IMR-90 (cell line): ENCODE data around the gene SLC25A21. TPM values are rescaled to one million over a fixed set of nuclear protein-coding genes. Genes with fewer than 3 reads are reported as not detected.

ENCODE experiments used
- ATAC-seq: fragments of 200-7000 bp; cut with Tn5 transposase; 2 replicates; pipeline ENCODE4 v1.9.1; 2020; ENCODE audit warnings: low read depth, mild to moderate bottlenecking, moderate library complexity
- BruUV-seq: library from RNA; stranded (reverse); fragments of 400-500 nt; replicated peaks from 2 replicates; lab custom pipeline; 2021; lab: Mats Ljungman, UMichigan
- CTCF ChIA-PET: fragments of 300-600 bp; formaldehyde crosslinking; extraction: SDS; loops from one replicate; lab custom pipeline; 2021; ENCODE audit warnings: antibody characterized with exemption; lab: Yijun Ruan, JAX
- POLR2A ChIA-PET: fragments of 300-600 bp; sonication (Branson Sonifier 250); formaldehyde crosslinking; loops from one replicate; lab custom pipeline; 2022; ENCODE audit warnings: antibody characterized with exemption; ENCODE audit not compliant: unreplicated experiment; lab: Charles Lee
- DNase-seq: peaks from one replicate; pipeline ENCODE4 v3.0.0; 2013
- H2AFZ ChIP-seq: replicated peaks from 2 replicates; pipeline ENCODE3; 2013; ENCODE audit warnings: low read length, mild to moderate bottlenecking; ENCODE audit not compliant: poor library complexity
- H2AK5ac ChIP-seq: 2 replicates; pipeline ENCODE4 v1.6.1; 2013; ENCODE audit warnings: low read depth, low read length, inconsistent platforms
- H2AK9ac ChIP-seq: replicated peaks from 2 replicates; pipeline ENCODE3; 2013; ENCODE audit warnings: mild to moderate bottlenecking, low read depth, low read length, moderate library complexity; ENCODE audit not compliant: poor library complexity
- H2BK120ac ChIP-seq: 2 replicates; pipeline ENCODE4 v1.6.1; 2013; ENCODE audit warnings: low read depth, low read length, inconsistent platforms
- H2BK15ac ChIP-seq: 3 replicates; pipeline ENCODE4 v1.6.1; 2013; ENCODE audit warnings: low read depth, low read length, inconsistent platforms
- H2BK20ac ChIP-seq: 2 replicates; pipeline ENCODE4 v1.6.1; 2013; ENCODE audit warnings: low read depth, mild to moderate bottlenecking, inconsistent platforms, low read length, moderate library complexity
- H2BK5ac ChIP-seq: 2 replicates; pipeline ENCODE4 v1.6.1; 2013; ENCODE audit warnings: mild to moderate bottlenecking, low read depth, low read length, inconsistent platforms; ENCODE audit not compliant: poor library complexity, severe bottlenecking
- H3K14ac ChIP-seq: replicated peaks from 2 replicates; pipeline ENCODE4 v1.6.1; 2013; ENCODE audit warnings: low read depth, low read length, inconsistent platforms
- H3K18ac ChIP-seq: 2 replicates; pipeline ENCODE4 v1.6.1; 2013; ENCODE audit warnings: low read depth, low read length, control low read depth
- H3K23ac ChIP-seq: 2 replicates; pipeline ENCODE4 v1.6.1; 2013; ENCODE audit warnings: low read depth, low read length, inconsistent platforms
- H3K27ac ChIP-seq: 2 replicates; pipeline ENCODE4 v1.5.1; 2013; ENCODE audit warnings: mild to moderate bottlenecking, control low read depth, low read length; ENCODE audit not compliant: insufficient read depth
- H3K27me3 ChIP-seq: 2 replicates; pipeline ENCODE4 v1.6.1; 2013; ENCODE audit warnings: low read length; ENCODE audit not compliant: control insufficient read depth, insufficient read depth
- H3K36me3 ChIP-seq: 2 replicates; pipeline ENCODE4 v1.6.1; 2013; ENCODE audit warnings: low read length, mixed read lengths; ENCODE audit not compliant: control insufficient read depth, insufficient read depth
- H3K4ac ChIP-seq: 2 replicates; pipeline ENCODE4 v1.6.1; 2013; ENCODE audit warnings: low read depth, low read length, inconsistent platforms
- H3K4me1 ChIP-seq: 2 replicates; pipeline ENCODE4 v1.6.1; 2013; ENCODE audit warnings: low read length, mixed read lengths; ENCODE audit not compliant: control insufficient read depth, insufficient read depth
- H3K4me2 ChIP-seq: 2 replicates; pipeline ENCODE4 v1.6.1; 2013; ENCODE audit warnings: low read depth, mild to moderate bottlenecking, control low read depth, low read length, moderate library complexity
- H3K4me3 ChIP-seq: 2 replicates; pipeline ENCODE4 v1.5.1; 2013; ENCODE audit warnings: low read depth, mild to moderate bottlenecking, control low read depth, low read length, moderate library complexity; ENCODE audit not compliant: insufficient read depth
- H3K56ac ChIP-seq: 2 replicates; pipeline ENCODE4 v1.6.1; 2013; ENCODE audit warnings: low read length, inconsistent platforms; ENCODE audit not compliant: insufficient read depth; ENCODE audit errors: extremely low read depth
- H3K79me1 ChIP-seq, 2 experiments: 2 replicates each; pipeline ENCODE4 v1.6.1; 2013; ENCODE audit warnings: low read length in 2 of 2, inconsistent platforms in 1 of 2, low read depth in 1 of 2
- H3K9ac ChIP-seq: 2 replicates; pipeline ENCODE4 v1.6.1; 2013; ENCODE audit warnings: low read depth, low read length, control low read depth
- H3K9me1 ChIP-seq: 2 replicates; pipeline ENCODE4 v1.6.1; 2013; ENCODE audit warnings: low read length, inconsistent platforms; ENCODE audit not compliant: insufficient read depth
- H3K9me3 ChIP-seq: 2 replicates; pipeline ENCODE4 v1.6.1; 2013; ENCODE audit warnings: low read length; ENCODE audit not compliant: control insufficient read depth, insufficient read depth
- H4K20me1 ChIP-seq: 2 replicates; pipeline ENCODE4 v1.6.1; 2013; ENCODE audit warnings: low read length, inconsistent platforms; ENCODE audit not compliant: insufficient read depth
- H4K5ac ChIP-seq: 2 replicates; pipeline ENCODE4 v1.6.1; 2013; ENCODE audit warnings: mild to moderate bottlenecking, low read depth, low read length, control low read depth
- H4K8ac ChIP-seq, 2 experiments: 2 replicates each; pipeline ENCODE4 v1.6.1; 2013; ENCODE audit warnings: low read depth in 2 of 2, low read length in 2 of 2, control low read depth in 1 of 2, inconsistent platforms in 1 of 2
- H4K91ac ChIP-seq: 2 replicates; pipeline ENCODE4 v1.6.1; 2013; ENCODE audit warnings: low read depth, low read length, inconsistent platforms; ENCODE audit not compliant: insufficient read depth
- BHLHE40 ChIP-seq: fragments of 150-350 bp; IDR thresholded peaks from 2 replicates; pipeline ENCODE4 v1.6.1; 2016; ENCODE audit warnings: mild to moderate bottlenecking, low read depth, low read length
- CHD1 ChIP-seq: IDR thresholded peaks from 2 replicates; pipeline ENCODE4 v1.6.1; 2012; ENCODE audit warnings: low read depth, low read length, improper control_type of control experiment
- CTCF ChIP-seq: conservative IDR thresholded peaks from 2 replicates; pipeline ENCODE4 v1.5.1; 2012; ENCODE audit warnings: mild to moderate bottlenecking, low read depth, low read length, improper control_type of control experiment
- ELK1 ChIP-seq: fragments of 150-350 bp; IDR thresholded peaks from 2 replicates; pipeline ENCODE4 v1.6.1; 2016; ENCODE audit warnings: low read depth, mild to moderate bottlenecking, low read length, moderate library complexity, borderline replicate concordance
- FOS ChIP-seq: fragments of 150-350 bp; IDR thresholded peaks from 2 replicates; pipeline ENCODE4 v1.6.1; 2016; ENCODE audit warnings: low read depth, low read length
- MAFK ChIP-seq: IDR thresholded peaks from 2 replicates; pipeline ENCODE4 v1.6.1; 2012; ENCODE audit warnings: low read depth, low read length, improper control_type of control experiment
- MAZ ChIP-seq: IDR thresholded peaks from 2 replicates; pipeline ENCODE4 v1.6.1; 2012; ENCODE audit warnings: low read depth, mild to moderate bottlenecking, low read length, improper control_type of control experiment, moderate library complexity, borderline replicate concordance
- MXI1 ChIP-seq: IDR thresholded peaks from 2 replicates; pipeline ENCODE4 v1.6.1; 2012; ENCODE audit warnings: low read depth, mild to moderate bottlenecking, low read length, moderate library complexity, borderline replicate concordance
- NFE2L2 ChIP-seq: fragments of 150-350 bp; IDR thresholded peaks from 2 replicates; pipeline ENCODE4 v1.6.1; 2016; ENCODE audit warnings: low read depth, mild to moderate bottlenecking, low read length
- POLR2A ChIP-seq: IDR thresholded peaks from 2 replicates; pipeline ENCODE4 v1.6.1; 2012; ENCODE audit warnings: mild to moderate bottlenecking, low read depth, low read length
- RAD21 ChIP-seq: IDR thresholded peaks from 2 replicates; pipeline ENCODE4 v1.6.1; 2012; ENCODE audit warnings: low read length, improper control_type of control experiment
- RCOR1 ChIP-seq: IDR thresholded peaks from 2 replicates; pipeline ENCODE4 v1.6.1; 2012; ENCODE audit warnings: mild to moderate bottlenecking, low read length, improper control_type of control experiment; ENCODE audit not compliant: insufficient replicate concordance
- RFX5 ChIP-seq: IDR thresholded peaks from 2 replicates; pipeline ENCODE4 v1.8.0; 2012; ENCODE audit warnings: low read depth, mild to moderate bottlenecking, low read length, moderate library complexity
- USF2 ChIP-seq: fragments of 150-350 bp; IDR thresholded peaks from 2 replicates; pipeline ENCODE4 v1.6.1; 2017; ENCODE audit warnings: mild to moderate bottlenecking, antibody characterized with exemption, low read length, low read depth
- WGBS, 2 experiments: methylation state at CpG; one replicate each; pipeline versions ENCODE4 v1.1.5 to v1.1.7; 2013; ENCODE audit warnings: missing lambda C conversion rate in 2 of 2; ENCODE audit not compliant: insufficient read length in 1 of 2; ENCODE audit errors: extremely low coverage in 2 of 2; 5-methylcytosine and 5-hydroxymethylcytosine counted together
- dilution Hi-C: fragments of 300-500 bp; cut with HindIII; formaldehyde crosslinking; loops from one replicate; pipeline ENCODE4 v1.14.3; 2018; ENCODE audit warnings: low sequenced_read_pairs; ENCODE audit not compliant: unreplicated experiment
- in situ Hi-C: fragments of 300-500 bp; cut with MboI; formaldehyde crosslinking; loops from 3 replicates; pipeline ENCODE4 v1.14.3; 2019; ENCODE audit warnings: low sequenced_read_pairs, inconsistent platforms, mixed read lengths
- intact Hi-C: fragments of 100-400 bp; cut with micrococcal nuclease; formaldehyde crosslinking; loops from 2 replicates; pipeline ENCODE4 v1.10.0; 2022
- polyA plus RNA-seq, 3 experiments: library from polyadenylated mRNA; depleted of rRNA; stranded (reverse); fragments of >200 nt; gene quantifications; 2 replicates each; pipeline ENCODE4 v1.2.3, GENCODE V29; 2012; ENCODE audit warnings: low replicate concordance in 1 of 3
- total RNA-seq: library from RNA; depleted of rRNA; stranded (reverse); fragments of >200 nt; gene quantifications from 2 replicates; pipeline ENCODE4 v1.2.3, GENCODE V29; 2012

SLC25A21 gene
- total and polyA plus RNA-seq, 2 of the 4 experiments (the other 2 are of a cell fraction) = 0.62 to 0.90 TPM

DNA sequence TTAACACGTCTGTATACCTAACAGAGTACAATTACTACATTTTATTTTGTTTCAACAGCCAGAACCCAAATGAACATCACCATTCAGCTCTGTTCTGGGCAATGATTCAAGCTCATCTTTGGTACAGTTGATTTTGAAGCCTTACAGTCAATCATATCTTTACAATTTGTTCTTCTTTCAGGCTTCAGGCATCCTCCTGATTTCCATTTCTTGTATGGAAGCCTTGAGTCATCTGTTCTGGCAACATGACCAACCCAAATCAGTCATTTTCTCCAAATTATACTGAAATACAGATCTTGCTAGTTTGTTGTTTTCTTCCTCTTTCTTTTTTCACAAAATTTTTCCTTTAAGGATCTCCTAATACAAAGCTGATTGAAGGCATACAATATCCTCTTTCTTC lies 430.5 kb downstream of the SLC25A21 start:
- Histone ChIP-seq H2AK9ac (no peak overlapping the region), H3K9me1 (no peaks in the 10 kb centered on the region; the same call in 1 of the 2 replicates), H3K4me2 (no peak overlapping the region), H3K9ac (no peak overlapping the region), H3K4me3 (no peak overlapping the region), H3K36me3 (no peaks in the 10 kb centered on the region), H3K9me3 (no peaks in the 10 kb centered on the region), H2AK5ac (no peak overlapping the region), H4K91ac (no peak overlapping the region), H2BK15ac (no peak overlapping the region), H3K23ac (no peak overlapping the region), H3K27me3 (no peaks in the 10 kb centered on the region), H2AFZ (no peak overlapping the region), H3K18ac (no peak overlapping the region), H4K8ac (no peak overlapping the region), H4K20me1 (no peaks in the 10 kb centered on the region), H3K14ac (no peak overlapping the region), H2BK5ac (no peak overlapping the region), H3K79me1 (no peaks in the 10 kb centered on the region), H3K4me1 (no peaks in the 10 kb centered on the region), H4K5ac (no peak overlapping the region), H3K27ac (no peak overlapping the region), H3K56ac (no peak overlapping the region), H3K4ac (no peak overlapping the region), H2BK120ac (no peak overlapping the region), H2BK20ac (no peak overlapping the region)
- WGBS, 2 experiments = no CpG with 5 or more reads among the region's 1 CpG
- BruUV-seq = no TSS peak
- dilution Hi-C loops (no loop called here), intact Hi-C loops (no loop called here), in situ Hi-C loops (no loop called here)
- TF ChIP-seq BHLHE40 = no peak
- no peak for TF ChIP-seq CTCF
- no peak for TF ChIP-seq MXI1
- no peak for TF ChIP-seq MAZ
- no peak for TF ChIP-seq USF2
- TF ChIP-seq NFE2L2 = no peak
- no peak for TF ChIP-seq POLR2A
- TF ChIP-seq RAD21 = no peak
- no peak for TF ChIP-seq MAFK
- TF ChIP-seq ELK1 = no peak
- TF ChIP-seq FOS = no peak
- no peak for TF ChIP-seq RFX5
- no peak for TF ChIP-seq CHD1
- no peak for TF ChIP-seq RCOR1
- ChIA-PET POLR2A (no interaction called here), CTCF (no interaction called here)
- DNase-seq (no peak), ATAC-seq (no peak)
